K562 (cell line): ENCODE results near the gene VARS1. TPM values are rescaled to one million over a fixed set of nuclear protein-coding genes. Genes with fewer than 3 reads are reported as not detected.

ENCODE experiments used
- ATF2 ChIP-seq: sonication (generic); formaldehyde crosslinking; IDR thresholded peaks from 2 replicates; pipeline ENCODE4 v1.8.1; 2022; ENCODE audit warnings: missing genetic modification reagents
- CBFB ChIP-seq: sonication (generic); formaldehyde crosslinking; IDR thresholded peaks from 2 replicates; pipeline ENCODE4 v1.4.0; 2020; ENCODE audit warnings: mild to moderate bottlenecking, missing genetic modification reagents
- CREBBP ChIP-seq: IDR thresholded peaks from one replicate; pipeline ENCODE4 v1.6.1; 2012; ENCODE audit warnings: low read depth, mild to moderate bottlenecking, control low read depth, inconsistent platforms, low read length
- ELF1 ChIP-seq: fragments of 200-800 bp; sonication (Bioruptor generic); IDR thresholded peaks from 2 replicates; pipeline ENCODE4 v1.6.1; 2016; ENCODE audit warnings: missing genetic modification characterization, missing compliant biosample characterization
- GMEB1 ChIP-seq: fragments of 250-450 bp; sonication (Bioruptor Pico); IDR thresholded peaks from 2 replicates; pipeline ENCODE4 v1.4.0; 2020; ENCODE audit warnings: mild to moderate bottlenecking
- HDAC2 ChIP-seq: fragments of 450-650 bp; IDR thresholded peaks from 2 replicates; pipeline ENCODE4 v1.6.1; 2016; ENCODE audit warnings: mild to moderate bottlenecking
- HIVEP1 ChIP-seq: fragments of 250-450 bp; sonication (Bioruptor Pico); IDR thresholded peaks from 2 replicates; pipeline ENCODE4 v1.4.0; 2020; ENCODE audit warnings: mild to moderate bottlenecking
- JUN ChIP-seq, 2 experiments: sonication (generic) in 1 of 2; formaldehyde crosslinking in 1 of 2; IDR thresholded peaks; 2 replicates each; pipeline versions ENCODE4 v1.6.1 to v1.8.0; 2012 to 2022; ENCODE audit warnings: borderline replicate concordance in 2 of 2, mild to moderate bottlenecking in 2 of 2, improper control_type of control experiment in 1 of 2, low read depth in 1 of 2, low read length in 1 of 2, missing genetic modification reagents in 1 of 2
- KHSRP ChIP-seq: fragments of 450-650 bp; IDR thresholded peaks from 2 replicates; pipeline ENCODE4 v1.6.1; 2017
- MCM5 ChIP-seq: fragments of 450-650 bp; IDR thresholded peaks from 2 replicates; pipeline ENCODE4 v1.6.1; 2016; ENCODE audit warnings: low read depth
- PML ChIP-seq: IDR thresholded peaks from 2 replicates; pipeline ENCODE4 v1.6.1; 2012; ENCODE audit warnings: low read length, inconsistent platforms
- PTRF ChIP-seq: fragments of 450-650 bp; IDR thresholded peaks from 2 replicates; pipeline ENCODE4 v1.6.1; 2016; ENCODE audit warnings: mild to moderate bottlenecking, missing genetic modification characterization, missing compliant biosample characterization
- SREBF1 ChIP-seq: fragments of 150-350 bp; IDR thresholded peaks from 2 replicates; pipeline ENCODE4 v1.6.1; 2014; ENCODE audit warnings: antibody characterized with exemption, low read depth, low read length, borderline replicate concordance
- TCF3 ChIP-seq: sonication (generic); formaldehyde crosslinking; IDR thresholded peaks from 2 replicates; pipeline ENCODE4 v1.4.0; 2020; ENCODE audit warnings: mild to moderate bottlenecking, missing genetic modification reagents
- TCF7L2 ChIP-seq: fragments of 150-350 bp; IDR thresholded peaks from 2 replicates; pipeline ENCODE4 v1.6.1; 2016; ENCODE audit warnings: low read depth, mild to moderate bottlenecking, low read length, moderate library complexity
- THAP12 ChIP-seq: fragments of 250-450 bp; sonication (Bioruptor Pico); IDR thresholded peaks from 2 replicates; pipeline ENCODE4 v1.9.0; 2021; ENCODE audit warnings: mild to moderate bottlenecking, inconsistent platforms
- ZNF175 ChIP-seq: fragments of 200-800 bp; sonication (Bioruptor generic); IDR thresholded peaks from 2 replicates; pipeline ENCODE4 v1.6.1; 2016; ENCODE audit warnings: low read depth, mild to moderate bottlenecking, missing genetic modification characterization, missing compliant biosample characterization
- ZNF41 ChIP-seq: fragments of 250-450 bp; sonication (Bioruptor Pico); conservative IDR thresholded peaks from 2 replicates; pipeline ENCODE4 v1.4.0; 2020; ENCODE audit warnings: mild to moderate bottlenecking
- polyA plus RNA-seq, 8 experiments: library from polyadenylated mRNA; depleted of rRNA in 4 of 8; stranded (reverse) in 5 of 8; unstranded in 3 of 8; fragments of >200 nt; fragmentation: Nextera tagmentation in 2 of 8; fragmentation: Illumina TruSeq in 1 of 8; extraction: Ambion mirVana in 2 of 8; extraction: Trizol in 1 of 8; gene quantifications; 2 replicates each; pipeline versions ENCODE4 v1.2.1 to v1.2.3, GENCODE V29; 2011 to 2014; ENCODE audit warnings: inconsistent platforms in 1 of 8, missing spikeins in 1 of 8
- total RNA-seq, 7 experiments: library from RNA; depleted of rRNA in 6 of 7; stranded (reverse); fragments of >200 nt in 6 of 7; fragmentation: Illumina TruSeq in 2 of 7; extraction: Trizol in 2 of 7; gene quantifications; 2 replicates each; pipeline versions ENCODE4 v1.2.1 to v1.2.3, GENCODE V29; 2011 to 2021; ENCODE audit warnings: low replicate concordance in 1 of 7
- TF ChIP-seq, protein P1 (sequence below): sonication (generic); formaldehyde crosslinking; IDR thresholded peaks from 2 replicates; pipeline ENCODE4 v1.8.0; 2022; ENCODE audit warnings: mild to moderate bottlenecking, missing genetic modification reagents

The VARS1 gene
- total and polyA plus RNA-seq, 9 of the 15 experiments (the other 6 are each of a cell fraction or from before 2014, with no cell fraction given), result 2.9 to 488 (median 130) TPM

DNA sequence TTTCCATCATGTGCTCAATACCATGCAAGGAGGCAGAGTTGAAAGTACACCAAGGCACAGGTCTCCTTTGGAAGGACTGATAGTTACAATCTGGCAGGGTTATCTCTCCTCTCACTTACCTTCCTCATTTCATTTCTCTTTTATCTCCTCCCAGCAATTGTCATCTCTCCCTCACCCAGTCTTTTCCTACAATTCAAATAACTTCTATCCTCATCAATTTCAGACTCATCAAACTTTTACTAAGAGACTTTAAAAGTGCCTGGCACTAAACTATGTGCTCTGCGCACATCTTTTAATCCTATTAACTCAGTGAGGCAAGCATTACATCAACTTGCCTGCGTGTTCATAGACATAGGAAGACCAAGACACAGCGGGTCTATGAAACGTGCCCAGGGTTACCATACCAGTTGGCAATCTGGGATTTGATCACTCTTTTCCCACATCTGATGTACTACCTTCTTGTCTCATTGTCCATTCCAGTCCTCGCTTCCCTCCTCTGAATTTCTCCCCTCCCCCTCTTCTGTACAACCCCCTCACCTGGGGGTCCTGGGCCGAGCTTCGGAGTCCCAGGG, 1.2 kb downstream of the VARS1 start (continued):
- TF ChIP-seq GMEB1, result no peak
- TF ChIP-seq PTRF (tag), result no peak
- TF ChIP-seq KHSRP, result no peak
- TF ChIP-seq HDAC2, result peak; percentile 69
- TF ChIP-seq PML, result no peak
- no peak for TF ChIP-seq HIVEP1
- TF ChIP-seq ELF1 (tag), result no peak
- no peak for TF ChIP-seq ATF2 (CRISPR knock-in tag)
- no peak for TF ChIP-seq TCF7L2
- no peak for TF ChIP-seq JUN (IDR thresholded peaks at IDR 0.05; ENCODE audit: borderline replicate concordance, low read depth, low read length)
- peak; percentile 82; the same call in 1 of the 2 replicates for TF ChIP-seq JUN (CRISPR knock-in tag; IDR thresholded peaks at IDR 0.05; ENCODE audit: borderline replicate concordance)
- TF ChIP-seq, protein P1, sequence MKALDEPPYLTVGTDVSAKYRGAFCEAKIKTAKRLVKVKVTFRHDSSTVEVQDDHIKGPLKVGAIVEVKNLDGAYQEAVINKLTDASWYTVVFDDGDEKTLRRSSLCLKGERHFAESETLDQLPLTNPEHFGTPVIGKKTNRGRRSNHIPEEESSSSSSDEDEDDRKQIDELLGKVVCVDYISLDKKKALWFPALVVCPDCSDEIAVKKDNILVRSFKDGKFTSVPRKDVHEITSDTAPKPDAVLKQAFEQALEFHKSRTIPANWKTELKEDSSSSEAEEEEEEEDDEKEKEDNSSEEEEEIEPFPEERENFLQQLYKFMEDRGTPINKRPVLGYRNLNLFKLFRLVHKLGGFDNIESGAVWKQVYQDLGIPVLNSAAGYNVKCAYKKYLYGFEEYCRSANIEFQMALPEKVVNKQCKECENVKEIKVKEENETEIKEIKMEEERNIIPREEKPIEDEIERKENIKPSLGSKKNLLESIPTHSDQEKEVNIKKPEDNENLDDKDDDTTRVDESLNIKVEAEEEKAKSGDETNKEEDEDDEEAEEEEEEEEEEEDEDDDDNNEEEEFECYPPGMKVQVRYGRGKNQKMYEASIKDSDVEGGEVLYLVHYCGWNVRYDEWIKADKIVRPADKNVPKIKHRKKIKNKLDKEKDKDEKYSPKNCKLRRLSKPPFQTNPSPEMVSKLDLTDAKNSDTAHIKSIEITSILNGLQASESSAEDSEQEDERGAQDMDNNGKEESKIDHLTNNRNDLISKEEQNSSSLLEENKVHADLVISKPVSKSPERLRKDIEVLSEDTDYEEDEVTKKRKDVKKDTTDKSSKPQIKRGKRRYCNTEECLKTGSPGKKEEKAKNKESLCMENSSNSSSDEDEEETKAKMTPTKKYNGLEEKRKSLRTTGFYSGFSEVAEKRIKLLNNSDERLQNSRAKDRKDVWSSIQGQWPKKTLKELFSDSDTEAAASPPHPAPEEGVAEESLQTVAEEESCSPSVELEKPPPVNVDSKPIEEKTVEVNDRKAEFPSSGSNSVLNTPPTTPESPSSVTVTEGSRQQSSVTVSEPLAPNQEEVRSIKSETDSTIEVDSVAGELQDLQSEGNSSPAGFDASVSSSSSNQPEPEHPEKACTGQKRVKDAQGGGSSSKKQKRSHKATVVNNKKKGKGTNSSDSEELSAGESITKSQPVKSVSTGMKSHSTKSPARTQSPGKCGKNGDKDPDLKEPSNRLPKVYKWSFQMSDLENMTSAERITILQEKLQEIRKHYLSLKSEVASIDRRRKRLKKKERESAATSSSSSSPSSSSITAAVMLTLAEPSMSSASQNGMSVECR (CRISPR knock-in tag), result no peak
- no peak for TF ChIP-seq ZNF175 (CRISPR knock-in tag)
- TF ChIP-seq ZNF41 (CRISPR knock-in tag), result no peak
- peak; percentile 5; the same call in 1 of the 2 replicates for TF ChIP-seq TCF3 (CRISPR knock-in tag)
- TF ChIP-seq CREBBP, result no peak
- no peak for TF ChIP-seq CBFB
- TF ChIP-seq MCM5, result no peak
- no peak for TF ChIP-seq SREBF1
- no peak for TF ChIP-seq THAP12 (CRISPR knock-in tag)
